SK-N-SH (cell line): ENCODE measurements around the gene HIPK2.

Experiments
- POLR2AphosphoS5 ChIP-seq: IDR thresholded peaks from 2 replicates; pipeline ENCODE4 v1.6.1; 2012; ENCODE audit warnings: low read depth, low read length
- RXRA ChIP-seq: IDR thresholded peaks from 2 replicates; pipeline ENCODE4 v1.4.0; 2012; ENCODE audit warnings: low read depth, mild to moderate bottlenecking, borderline replicate concordance
- TF ChIP-seq, protein P1 (sequence below): fragments of 200-600 bp; sonication (generic); IDR thresholded peaks from 2 replicates; pipeline ENCODE4 v1.6.1; 2017; ENCODE audit warnings: antibody characterized with exemption, mild to moderate bottlenecking, moderate library complexity
- TF ChIP-seq, protein P2 (sequence below): IDR thresholded peaks from 2 replicates; pipeline ENCODE4 v1.6.1; 2012; ENCODE audit warnings: mild to moderate bottlenecking, low read depth, low read length, moderate library complexity
- TF ChIP-seq, protein P3 (sequence below): IDR thresholded peaks from 2 replicates; pipeline ENCODE4; 2012

DNA sequence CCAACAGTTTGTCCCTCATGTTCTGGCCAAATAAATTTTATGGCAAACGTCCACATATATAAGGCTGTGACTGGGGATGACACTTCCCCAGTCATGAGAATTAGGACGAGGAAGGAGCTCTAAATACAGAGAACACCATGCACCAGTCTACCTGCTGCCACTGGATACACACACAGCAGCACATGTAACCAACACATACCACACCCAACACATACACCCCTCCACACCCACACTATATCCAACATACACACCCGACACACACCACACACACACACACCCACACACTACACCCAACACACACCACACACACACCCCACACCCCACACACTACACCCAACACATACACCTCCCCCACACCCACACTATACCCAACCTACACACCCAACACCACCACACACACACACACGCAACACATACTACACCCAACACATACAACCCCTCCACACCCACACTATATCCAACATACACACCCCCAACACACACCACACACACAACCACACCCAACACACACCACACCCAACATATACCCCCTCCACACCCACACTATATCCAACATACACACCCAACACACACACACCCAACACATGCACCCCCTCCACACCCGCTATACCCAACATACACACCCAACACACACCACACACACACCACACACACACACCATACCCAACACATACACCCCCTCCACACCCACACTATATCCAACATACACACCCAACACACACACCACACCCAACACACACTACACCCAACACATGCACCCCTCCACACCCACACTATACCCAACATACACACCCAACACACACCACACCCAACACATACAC, 74.1 kb downstream of the HIPK2 start:
- no peak for TF ChIP-seq POLR2AphosphoS5
- TF ChIP-seq, protein P1, sequence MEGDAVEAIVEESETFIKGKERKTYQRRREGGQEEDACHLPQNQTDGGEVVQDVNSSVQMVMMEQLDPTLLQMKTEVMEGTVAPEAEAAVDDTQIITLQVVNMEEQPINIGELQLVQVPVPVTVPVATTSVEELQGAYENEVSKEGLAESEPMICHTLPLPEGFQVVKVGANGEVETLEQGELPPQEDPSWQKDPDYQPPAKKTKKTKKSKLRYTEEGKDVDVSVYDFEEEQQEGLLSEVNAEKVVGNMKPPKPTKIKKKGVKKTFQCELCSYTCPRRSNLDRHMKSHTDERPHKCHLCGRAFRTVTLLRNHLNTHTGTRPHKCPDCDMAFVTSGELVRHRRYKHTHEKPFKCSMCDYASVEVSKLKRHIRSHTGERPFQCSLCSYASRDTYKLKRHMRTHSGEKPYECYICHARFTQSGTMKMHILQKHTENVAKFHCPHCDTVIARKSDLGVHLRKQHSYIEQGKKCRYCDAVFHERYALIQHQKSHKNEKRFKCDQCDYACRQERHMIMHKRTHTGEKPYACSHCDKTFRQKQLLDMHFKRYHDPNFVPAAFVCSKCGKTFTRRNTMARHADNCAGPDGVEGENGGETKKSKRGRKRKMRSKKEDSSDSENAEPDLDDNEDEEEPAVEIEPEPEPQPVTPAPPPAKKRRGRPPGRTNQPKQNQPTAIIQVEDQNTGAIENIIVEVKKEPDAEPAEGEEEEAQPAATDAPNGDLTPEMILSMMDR, result no peak
- no peak for TF ChIP-seq RXRA
- TF ChIP-seq, protein P2, sequence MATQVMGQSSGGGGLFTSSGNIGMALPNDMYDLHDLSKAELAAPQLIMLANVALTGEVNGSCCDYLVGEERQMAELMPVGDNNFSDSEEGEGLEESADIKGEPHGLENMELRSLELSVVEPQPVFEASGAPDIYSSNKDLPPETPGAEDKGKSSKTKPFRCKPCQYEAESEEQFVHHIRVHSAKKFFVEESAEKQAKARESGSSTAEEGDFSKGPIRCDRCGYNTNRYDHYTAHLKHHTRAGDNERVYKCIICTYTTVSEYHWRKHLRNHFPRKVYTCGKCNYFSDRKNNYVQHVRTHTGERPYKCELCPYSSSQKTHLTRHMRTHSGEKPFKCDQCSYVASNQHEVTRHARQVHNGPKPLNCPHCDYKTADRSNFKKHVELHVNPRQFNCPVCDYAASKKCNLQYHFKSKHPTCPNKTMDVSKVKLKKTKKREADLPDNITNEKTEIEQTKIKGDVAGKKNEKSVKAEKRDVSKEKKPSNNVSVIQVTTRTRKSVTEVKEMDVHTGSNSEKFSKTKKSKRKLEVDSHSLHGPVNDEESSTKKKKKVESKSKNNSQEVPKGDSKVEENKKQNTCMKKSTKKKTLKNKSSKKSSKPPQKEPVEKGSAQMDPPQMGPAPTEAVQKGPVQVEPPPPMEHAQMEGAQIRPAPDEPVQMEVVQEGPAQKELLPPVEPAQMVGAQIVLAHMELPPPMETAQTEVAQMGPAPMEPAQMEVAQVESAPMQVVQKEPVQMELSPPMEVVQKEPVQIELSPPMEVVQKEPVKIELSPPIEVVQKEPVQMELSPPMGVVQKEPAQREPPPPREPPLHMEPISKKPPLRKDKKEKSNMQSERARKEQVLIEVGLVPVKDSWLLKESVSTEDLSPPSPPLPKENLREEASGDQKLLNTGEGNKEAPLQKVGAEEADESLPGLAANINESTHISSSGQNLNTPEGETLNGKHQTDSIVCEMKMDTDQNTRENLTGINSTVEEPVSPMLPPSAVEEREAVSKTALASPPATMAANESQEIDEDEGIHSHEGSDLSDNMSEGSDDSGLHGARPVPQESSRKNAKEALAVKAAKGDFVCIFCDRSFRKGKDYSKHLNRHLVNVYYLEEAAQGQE, result no peak
- TF ChIP-seq, protein P3, sequence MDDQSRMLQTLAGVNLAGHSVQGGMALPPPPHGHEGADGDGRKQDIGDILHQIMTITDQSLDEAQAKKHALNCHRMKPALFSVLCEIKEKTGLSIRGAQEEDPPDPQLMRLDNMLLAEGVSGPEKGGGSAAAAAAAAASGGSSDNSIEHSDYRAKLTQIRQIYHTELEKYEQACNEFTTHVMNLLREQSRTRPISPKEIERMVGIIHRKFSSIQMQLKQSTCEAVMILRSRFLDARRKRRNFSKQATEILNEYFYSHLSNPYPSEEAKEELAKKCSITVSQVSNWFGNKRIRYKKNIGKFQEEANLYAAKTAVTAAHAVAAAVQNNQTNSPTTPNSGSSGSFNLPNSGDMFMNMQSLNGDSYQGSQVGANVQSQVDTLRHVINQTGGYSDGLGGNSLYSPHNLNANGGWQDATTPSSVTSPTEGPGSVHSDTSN, result no peak
